Calu3 (cell line): Measurements from ENCODE around the gene SKIC8. TPM values are rescaled to one million over a fixed set of nuclear protein-coding genes. Genes with fewer than 3 reads are reported as not detected.
A peak's percentile ranks its signal among the peaks of the same experiment; 100 is the strongest.

Experiments
- Bru-seq: library from RNA; stranded (reverse); fragments of 400-500 nt; gene quantifications from one replicate; lab custom pipeline; 2021; lab: Mats Ljungman, UMichigan
- BruChase-seq, 2 experiments: library from RNA; stranded (reverse); fragments of 400-500 nt; gene quantifications; one replicate each; lab custom pipeline; 2021; lab: Mats Ljungman, UMichigan
- BruUV-seq: library from RNA; stranded (reverse); fragments of 400-500 nt; replicated peaks from 2 replicates; lab custom pipeline; 2021; lab: Mats Ljungman, UMichigan
- CTCF ChIA-PET: fragments of 300-600 bp; sonication (Branson Sonifier 250); formaldehyde crosslinking; loops from one replicate; lab custom pipeline; 2022; ENCODE audit warnings: antibody characterized with exemption; lab: Charles Lee
- DNase-seq: peaks from one replicate; pipeline ENCODE4 v3.0.0; 2022
- H3K27ac Mint-ChIP-seq: one replicate; pipeline ENCODE4 v1.8.0; 2022; ENCODE audit warnings: mixed read lengths; ENCODE audit not compliant: unreplicated experiment
- H3K27me3 Mint-ChIP-seq: one replicate; pipeline ENCODE4 v1.8.0; 2022; ENCODE audit warnings: mixed read lengths; ENCODE audit not compliant: unreplicated experiment
- H3K36me3 Mint-ChIP-seq: one replicate; pipeline ENCODE4 v1.8.0; 2022; ENCODE audit warnings: mild to moderate bottlenecking, moderate library complexity, mixed read lengths; ENCODE audit not compliant: insufficient read depth, unreplicated experiment
- H3K4me1 Mint-ChIP-seq: one replicate; pipeline ENCODE4 v1.8.0; 2022; ENCODE audit warnings: mild to moderate bottlenecking, low read depth, mixed read lengths; ENCODE audit not compliant: unreplicated experiment
- H3K4me3 Mint-ChIP-seq: one replicate; pipeline ENCODE4 v1.8.0; 2022; ENCODE audit warnings: mild to moderate bottlenecking, low read depth, moderate library complexity, mixed read lengths; ENCODE audit not compliant: unreplicated experiment
- H3K9me3 Mint-ChIP-seq: one replicate; pipeline ENCODE4 v1.8.0; 2022; ENCODE audit warnings: low read depth, mixed read lengths; ENCODE audit not compliant: unreplicated experiment
- intact Hi-C: fragments of 100-400 bp; cut with micrococcal nuclease; formaldehyde crosslinking; loops from one replicate; pipeline ENCODE4 v1.10.0; 2022; ENCODE audit not compliant: unreplicated experiment
- long read RNA-seq: library from polyadenylated mRNA; stranded (forward); transcript quantifications from one replicate; pipeline ENCODE4 v2.0.0, GENCODE V29; 2022
- total RNA-seq: library from RNA; stranded (reverse); gene quantifications from 2 replicates; pipeline ENCODE4 v1.2.3, GENCODE V29; 2022
- TF ChIP-seq, protein P1 (sequence below): fragments of 200-600 bp; IDR thresholded peaks from one replicate; pipeline ENCODE4 v1.8.0; 2022; ENCODE audit warnings: antibody characterized with exemption; ENCODE audit not compliant: unreplicated experiment

SKIC8 gene
- total RNA-seq (67.8 and 72.8 TPM in 2 replicates), Bru-seq, nascent RNA (percentile 88 among the genes with signal in this experiment), BruChase-seq, experiment 1, labeled RNA remaining after a 6-hour chase (percentile 82 among the genes with signal in this experiment), BruChase-seq, experiment 2, labeled RNA remaining after a 2-hour chase (percentile 91 among the genes with signal in this experiment)
- long read RNA-seq, transcript WDR61-201 (11 exons, 1,387 nt) = major isoform, 117 of 178 reads
- long read RNA-seq, transcript WDR61-202 (11 exons, 1,266 nt) = minor isoform, 18 of 178 reads
- long read RNA-seq, partial matches to known transcripts = 8 of 178 reads
- long read RNA-seq, other reads (novel, unspliced or antisense) = 34 of 178 reads

- Mint-ChIP-seq H3K27ac (peak within 1 kb of the TSS; percentile 92), H3K4me1 (peaks cover 27% of the 10 kb centered on the region), H3K9me3 (no peaks in the 10 kb centered on the region), H3K4me3 (peak within 1 kb of the TSS; percentile 98), H3K36me3 (peaks cover 34% of the 10 kb centered on the region), H3K27me3 (no peaks in the 10 kb centered on the region)
- CTCF ChIA-PET = interaction anchor here (0.7 to 1.2 kb wide), 8 partner anchors 9 to 198 kb away, joined by 3 to 6 read pairs (median 4); no protein-coding TSS in a partner anchor
- BruUV-seq = TSS peak; percentile 67
- TF ChIP-seq, protein P1, sequence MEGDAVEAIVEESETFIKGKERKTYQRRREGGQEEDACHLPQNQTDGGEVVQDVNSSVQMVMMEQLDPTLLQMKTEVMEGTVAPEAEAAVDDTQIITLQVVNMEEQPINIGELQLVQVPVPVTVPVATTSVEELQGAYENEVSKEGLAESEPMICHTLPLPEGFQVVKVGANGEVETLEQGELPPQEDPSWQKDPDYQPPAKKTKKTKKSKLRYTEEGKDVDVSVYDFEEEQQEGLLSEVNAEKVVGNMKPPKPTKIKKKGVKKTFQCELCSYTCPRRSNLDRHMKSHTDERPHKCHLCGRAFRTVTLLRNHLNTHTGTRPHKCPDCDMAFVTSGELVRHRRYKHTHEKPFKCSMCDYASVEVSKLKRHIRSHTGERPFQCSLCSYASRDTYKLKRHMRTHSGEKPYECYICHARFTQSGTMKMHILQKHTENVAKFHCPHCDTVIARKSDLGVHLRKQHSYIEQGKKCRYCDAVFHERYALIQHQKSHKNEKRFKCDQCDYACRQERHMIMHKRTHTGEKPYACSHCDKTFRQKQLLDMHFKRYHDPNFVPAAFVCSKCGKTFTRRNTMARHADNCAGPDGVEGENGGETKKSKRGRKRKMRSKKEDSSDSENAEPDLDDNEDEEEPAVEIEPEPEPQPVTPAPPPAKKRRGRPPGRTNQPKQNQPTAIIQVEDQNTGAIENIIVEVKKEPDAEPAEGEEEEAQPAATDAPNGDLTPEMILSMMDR = no peak
- intact Hi-C loops = no loop called here
- peak; percentile 96 for DNase-seq
Observed at GRCh38 chr15:78299101-78299930, at the start of gene SKIC8. SKIC8 (minus strand) TSS chr15:78299609; CDS start chr15:78295686, 3,923 bp downstream.

GRCh38 chr15:78347586-78348543 is 48.5 kb upstream of the SKIC8 start:
- no TSS peak for BruUV-seq
- no peak overlapping the region for H3K4me3 Mint-ChIP-seq
- intact Hi-C loops = no loop called here
- no peak overlapping the region for H3K27ac Mint-ChIP-seq
- TF ChIP-seq, protein P1 = no peak
- peaks cover 11% of the 10 kb centered on the region for H3K4me1 Mint-ChIP-seq
- CTCF ChIA-PET = interaction anchor here (0.6 to 0.9 kb wide), 2 partner anchors 18 to 80 kb away, joined by 3 read pairs; no protein-coding TSS in a partner anchor
- peak; percentile 25 for DNase-seq
- no peaks in the 10 kb centered on the region for H3K9me3 Mint-ChIP-seq
- peaks cover 18% of the 10 kb centered on the region for H3K27me3 Mint-ChIP-seq
- H3K36me3 Mint-ChIP-seq = no peaks in the 10 kb centered on the region

- DNase-seq = no peak
- Mint-ChIP-seq H3K4me1 (peaks cover 11% of the 10 kb centered on the region), H3K27me3 (peaks cover 18% of the 10 kb centered on the region), H3K4me3 (no peak overlapping the region), H3K9me3 (no peaks in the 10 kb centered on the region), H3K36me3 (no peaks in the 10 kb centered on the region), H3K27ac (no peak overlapping the region)
- CTCF ChIA-PET = interaction anchor here (0.7 kb wide), 2 partner anchors 20 to 70 kb away, joined by 3 read pairs; no protein-coding TSS in a partner anchor
- TF ChIP-seq, protein P1 = no peak
- BruUV-seq = no TSS peak
- intact Hi-C loops = no loop called here
Observed at GRCh38 chr15:78345396-78346125, 46.2 kb upstream of the SKIC8 start.
